ENCODE measurements around the gene PLK1.

The PLK1 gene

GRCh38 chr16:23702951-23703350 lies 24.3 kb downstream of the PLK1 start:
- no peak for DNase-seq (ENCODE audit: extremely low read depth, low read depth)
- TF ChIP-seq, protein P1, sequence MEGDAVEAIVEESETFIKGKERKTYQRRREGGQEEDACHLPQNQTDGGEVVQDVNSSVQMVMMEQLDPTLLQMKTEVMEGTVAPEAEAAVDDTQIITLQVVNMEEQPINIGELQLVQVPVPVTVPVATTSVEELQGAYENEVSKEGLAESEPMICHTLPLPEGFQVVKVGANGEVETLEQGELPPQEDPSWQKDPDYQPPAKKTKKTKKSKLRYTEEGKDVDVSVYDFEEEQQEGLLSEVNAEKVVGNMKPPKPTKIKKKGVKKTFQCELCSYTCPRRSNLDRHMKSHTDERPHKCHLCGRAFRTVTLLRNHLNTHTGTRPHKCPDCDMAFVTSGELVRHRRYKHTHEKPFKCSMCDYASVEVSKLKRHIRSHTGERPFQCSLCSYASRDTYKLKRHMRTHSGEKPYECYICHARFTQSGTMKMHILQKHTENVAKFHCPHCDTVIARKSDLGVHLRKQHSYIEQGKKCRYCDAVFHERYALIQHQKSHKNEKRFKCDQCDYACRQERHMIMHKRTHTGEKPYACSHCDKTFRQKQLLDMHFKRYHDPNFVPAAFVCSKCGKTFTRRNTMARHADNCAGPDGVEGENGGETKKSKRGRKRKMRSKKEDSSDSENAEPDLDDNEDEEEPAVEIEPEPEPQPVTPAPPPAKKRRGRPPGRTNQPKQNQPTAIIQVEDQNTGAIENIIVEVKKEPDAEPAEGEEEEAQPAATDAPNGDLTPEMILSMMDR (IDR thresholded peaks at IDR 0.05; ENCODE audit: low read depth, low read length) = no peak

DNA sequence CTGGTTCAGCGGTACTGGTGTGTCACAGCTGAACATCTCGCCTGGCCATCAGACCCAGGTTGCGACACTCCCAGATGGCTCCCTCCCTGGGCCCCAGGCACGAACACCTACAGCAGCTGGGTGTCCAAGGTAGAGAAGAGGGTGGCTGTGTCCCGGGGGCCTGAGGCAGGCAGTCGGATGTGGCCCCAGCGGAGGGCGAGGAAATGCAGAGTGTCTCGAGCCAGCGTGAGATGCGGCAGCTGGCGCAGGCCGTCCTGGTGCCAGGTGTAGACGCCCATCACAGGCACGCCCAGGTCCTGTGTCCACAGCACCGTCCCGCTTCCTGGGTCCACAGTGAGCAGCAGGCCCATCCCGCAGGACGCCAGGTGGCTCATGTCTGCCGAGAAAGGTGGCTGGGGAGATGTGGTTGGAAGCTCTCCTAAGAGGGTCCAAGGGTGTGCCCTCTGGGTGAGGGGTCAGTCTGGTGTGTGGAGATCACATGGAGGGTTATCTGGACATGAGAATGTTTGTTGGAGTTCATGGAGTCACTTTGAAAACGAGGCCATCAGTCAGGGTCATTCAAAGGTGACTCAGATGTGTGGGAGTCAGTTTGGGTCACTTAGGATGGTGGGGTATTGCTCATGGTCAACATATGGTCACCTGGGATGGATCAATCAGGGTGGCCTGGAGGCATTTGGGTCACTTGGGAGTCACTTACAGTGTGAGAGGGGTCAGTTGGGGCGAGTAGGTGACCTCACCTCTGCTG lies 26.3 kb downstream of the PLK1 start:
- no peak for DNase-seq (ENCODE audit: extremely low read depth, low read depth)
- TF ChIP-seq, protein P1 (IDR thresholded peaks at IDR 0.05; ENCODE audit: low read depth, low read length) = no peak

DNA sequence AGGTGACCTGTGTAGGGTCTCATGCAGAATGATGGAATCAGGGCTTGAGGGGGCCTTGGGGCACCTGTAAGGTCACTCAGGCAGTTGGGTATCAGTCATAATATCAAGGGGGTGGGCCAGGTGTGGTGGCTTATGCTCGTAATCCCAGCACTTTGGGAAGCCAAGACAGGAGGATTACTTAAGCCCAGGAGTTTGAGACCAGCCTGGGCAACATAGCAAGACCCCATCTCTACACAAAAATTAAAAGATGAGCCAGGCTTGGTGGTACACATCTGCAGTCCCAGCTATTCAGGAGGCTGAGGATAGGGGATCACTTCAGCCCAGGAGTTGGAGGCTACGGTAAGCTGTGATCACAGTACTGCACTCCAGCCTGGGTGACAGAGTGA lies 26.8 kb downstream of the PLK1 start:
- TF ChIP-seq, protein P1 (IDR thresholded peaks at IDR 0.05; ENCODE audit: low read depth, low read length) = no peak
- no peak for DNase-seq (ENCODE audit: extremely low read depth, low read depth)

DNA sequence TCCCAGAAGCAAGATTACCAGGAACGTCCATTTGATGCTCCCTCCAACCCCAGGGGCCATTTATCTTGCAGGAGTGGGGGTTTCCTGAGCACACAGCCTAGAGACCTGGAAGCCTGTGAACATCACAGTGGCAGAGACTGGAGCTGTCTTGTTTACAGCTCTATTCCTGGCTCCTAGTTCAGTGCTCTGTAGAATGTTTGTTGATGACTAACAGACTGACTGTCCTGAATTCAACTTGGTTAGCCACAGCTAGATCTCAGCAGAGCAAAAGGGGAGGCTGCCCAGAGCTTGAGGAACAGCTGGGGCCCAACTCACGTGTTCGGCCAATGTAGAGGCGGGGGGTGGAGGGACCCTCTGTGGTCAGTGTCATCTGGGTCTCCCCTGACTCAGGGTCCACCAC lies 27.8 kb downstream of the PLK1 start:
- TF ChIP-seq, protein P1 (IDR thresholded peaks at IDR 0.05; ENCODE audit: low read depth, low read length) = no peak
- DNase-seq (ENCODE audit: extremely low read depth, low read depth) = no peak

- TF ChIP-seq, protein P1 (IDR thresholded peaks at IDR 0.05; ENCODE audit: low read depth, low read length) = no peak
- DNase-seq (ENCODE audit: extremely low read depth, low read depth) = no peak
Measured at GRCh38 chr16:23709536-23709935, 30.8 kb downstream of the PLK1 start.

DNA sequence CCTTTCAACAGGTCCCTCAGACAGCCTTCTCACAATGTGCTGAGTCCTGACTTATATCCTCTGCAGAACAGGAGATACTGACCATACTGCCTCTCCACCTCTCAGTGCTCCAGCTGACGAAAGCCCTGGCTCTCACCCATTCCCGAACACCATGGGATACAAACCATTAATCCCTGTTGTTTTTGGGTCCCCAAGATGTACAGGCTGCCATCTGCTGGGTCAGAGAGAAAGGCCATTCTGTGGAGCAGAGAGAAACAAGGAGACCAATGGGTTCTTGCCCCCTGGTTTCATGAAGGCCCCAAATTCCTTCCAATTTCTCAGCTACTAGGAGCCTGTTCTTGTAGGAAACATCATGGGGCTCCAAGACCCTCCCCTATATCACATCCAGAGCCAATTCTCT lies 31.3 kb downstream of the PLK1 start:
- TF ChIP-seq, protein P1 (IDR thresholded peaks at IDR 0.05; ENCODE audit: low read depth, low read length) = no peak
- DNase-seq (ENCODE audit: extremely low read depth, low read depth) = no peak

GRCh38 chr16:23710504-23710903 lies 31.8 kb downstream of the PLK1 start:
- TF ChIP-seq, protein P1 (IDR thresholded peaks at IDR 0.05; ENCODE audit: low read depth, low read length) = no peak
- DNase-seq (ENCODE audit: extremely low read depth, low read depth) = no peak
